Measurements from ENCODE around the gene PPP1R1B. TPM values are rescaled to one million over a fixed set of nuclear protein-coding genes. Genes with fewer than 3 reads are reported as not detected.

PPP1R1B gene
- total RNA-seq, 1 donor from 2014 or later, result not detected

GRCh38 chr17:39647256-39647655, 20.5 kb downstream of the PPP1R1B start:
- POLR2A ChIA-PET, result interaction anchor here (0.6 kb wide), 1 partner anchor 149 kb away, joined by 3 read pairs; no protein-coding TSS in a partner anchor
- no peak overlapping the region for H3K27ac Mint-ChIP-seq
- intact Hi-C loops (cut with micrococcal nuclease), result no loop called here
- no peak for ATAC-seq (ENCODE audit: low read depth)
- DNase-seq, result no peak
- H3K36me3 Mint-ChIP-seq (ENCODE audit: low read depth), result peaks cover 30% of the 10 kb centered on the region
- H3K4me3 Mint-ChIP-seq, result no peak overlapping the region
- H3K9me3 Mint-ChIP-seq, result no peaks in the 10 kb centered on the region
- peaks cover 27% of the 10 kb centered on the region for H3K4me1 Mint-ChIP-seq
- no peak for TF ChIP-seq CTCF (IDR thresholded peaks at IDR 0.05)
- CTCF ChIA-PET, result no interaction called here
- H3K27me3 Mint-ChIP-seq, result no peaks in the 10 kb centered on the region

- CTCF ChIA-PET, result interaction anchor here (0.8 kb wide), 1 partner anchor 101 kb away, joined by 3 read pairs; no protein-coding TSS in a partner anchor
- no peak overlapping the region for H3K27ac Mint-ChIP-seq
- POLR2A ChIA-PET, result no interaction called here
- no peak for ATAC-seq (ENCODE audit: low read depth)
- TF ChIP-seq CTCF (IDR thresholded peaks at IDR 0.05), result no peak
- intact Hi-C loops (cut with micrococcal nuclease), result no loop called here
- DNase-seq, result no peak
- H3K27me3 Mint-ChIP-seq, result no peaks in the 10 kb centered on the region
- H3K36me3 Mint-ChIP-seq (ENCODE audit: low read depth), result peaks cover 31% of the 10 kb centered on the region
- peaks cover 20% of the 10 kb centered on the region for H3K4me1 Mint-ChIP-seq
- no peaks in the 10 kb centered on the region for H3K9me3 Mint-ChIP-seq
- no peak overlapping the region for H3K4me3 Mint-ChIP-seq
Observed at GRCh38 chr17:39648616-39649366, 22.0 kb downstream of the PPP1R1B start.

DNA sequence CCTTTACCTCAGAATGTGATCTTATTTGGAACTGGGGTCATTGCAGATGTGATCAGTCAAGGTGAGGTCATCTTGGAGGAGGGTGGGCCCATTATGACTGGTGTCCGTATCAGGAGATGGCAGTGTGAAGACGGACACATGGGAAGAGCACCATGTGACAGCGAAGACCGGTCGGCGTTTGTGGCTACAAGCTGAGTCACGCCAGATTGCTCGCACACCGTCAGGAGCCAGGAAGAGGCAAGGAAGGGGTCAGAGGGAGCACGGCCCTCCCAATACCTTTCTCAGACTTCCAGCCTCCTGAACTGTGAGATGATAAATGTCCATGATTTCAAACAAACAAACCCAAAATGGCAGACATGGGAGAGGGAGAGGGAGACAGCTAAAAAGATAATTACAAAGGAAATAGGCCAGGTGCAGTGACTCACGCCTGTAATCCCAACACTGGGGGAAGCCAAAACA, 23.4 kb downstream of the PPP1R1B start:
- ATAC-seq (ENCODE audit: low read depth) (no peak), DNase-seq (no peak)
- Mint-ChIP-seq H3K27ac (no peak overlapping the region), H3K4me3 (no peak overlapping the region), H3K36me3 (ENCODE audit: low read depth) (peaks cover 36% of the 10 kb centered on the region), H3K4me1 (peaks cover 22% of the 10 kb centered on the region), H3K9me3 (no peaks in the 10 kb centered on the region), H3K27me3 (no peaks in the 10 kb centered on the region)
- no peak for TF ChIP-seq CTCF (IDR thresholded peaks at IDR 0.05)
- intact Hi-C loops (cut with micrococcal nuclease), result no loop called here
- ChIA-PET CTCF (interaction anchor here (1.1 kb wide), 1 partner anchor 18 kb away, joined by 6 read pairs; no protein-coding TSS in a partner anchor), POLR2A (interaction anchor here (0.6 kb wide), 1 partner anchor 10 kb away, joined by 3 read pairs; no protein-coding TSS in a partner anchor)

DNA sequence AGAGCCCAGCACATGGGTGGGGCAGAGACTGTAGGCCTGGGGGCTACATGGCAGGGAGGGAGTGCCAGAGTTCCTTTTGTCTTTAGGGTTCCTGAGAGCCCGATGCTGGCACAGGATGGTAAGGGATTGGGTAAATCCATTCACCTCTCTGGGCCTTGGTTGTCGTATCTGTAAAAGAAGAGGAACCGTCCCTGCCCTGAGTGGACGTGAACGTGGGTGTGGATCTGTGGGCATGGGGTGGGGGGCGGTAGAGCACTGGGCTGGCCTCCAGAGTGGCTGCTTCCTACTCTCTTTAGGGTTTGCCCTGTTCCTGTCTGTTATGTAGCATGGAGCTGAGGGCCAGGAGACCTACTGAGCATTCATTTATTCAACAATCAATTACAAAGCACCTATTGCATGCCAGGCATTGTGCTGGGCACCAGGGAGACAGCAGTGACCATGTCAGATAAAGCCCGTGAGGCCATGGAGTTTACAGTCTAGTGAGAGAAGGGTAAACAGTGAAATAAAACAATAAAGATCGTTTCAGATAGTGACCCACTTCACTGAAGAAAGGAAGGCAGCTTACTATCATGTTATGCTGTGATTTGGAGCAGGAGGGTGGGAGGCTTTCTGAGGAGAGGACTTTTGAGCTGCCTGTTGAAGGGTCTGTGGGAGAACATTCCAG, 25.3 kb downstream of the PPP1R1B start:
- H3K27ac Mint-ChIP-seq, result no peak overlapping the region
- CTCF ChIA-PET, result interaction anchor here (0.9 to 2.5 kb wide), 4 partner anchors 11 to 31 kb away, joined by 3 to 10 read pairs (median 3); partner anchors contain the start of gene PNMT
- H3K4me3 Mint-ChIP-seq, result no peak overlapping the region
- intact Hi-C loops (cut with micrococcal nuclease), result no loop called here
- peaks cover 39% of the 10 kb centered on the region for H3K36me3 Mint-ChIP-seq (ENCODE audit: low read depth)
- no peak for DNase-seq
- ATAC-seq (ENCODE audit: low read depth), result no peak
- no peaks in the 10 kb centered on the region for H3K27me3 Mint-ChIP-seq
- POLR2A ChIA-PET, result interaction anchor here (0.9 to 1.0 kb wide), 2 partner anchors 15 to 36 kb away, joined by 3 to 5 read pairs; no protein-coding TSS in a partner anchor
- peaks cover 23% of the 10 kb centered on the region for H3K4me1 Mint-ChIP-seq
- no peak for TF ChIP-seq CTCF (IDR thresholded peaks at IDR 0.05)
- no peaks in the 10 kb centered on the region for H3K9me3 Mint-ChIP-seq

Data from activated B cell treated with CpG ODN at 0.5 μM for 24 hours (primary cell).